HFFc6 (cell line): ENCODE data around the gene ALCAM. TPM values are rescaled to one million over a fixed set of nuclear protein-coding genes. Genes with fewer than 3 reads are reported as not detected.

Experiments used
- DNase-seq: peaks from one replicate; pipeline ENCODE4 v3.0.0-alpha.2; 2018
- H3K27ac Mint-ChIP-seq: 2 replicates; pipeline ENCODE4 v1.8.0; 2020; ENCODE audit warnings: mild to moderate bottlenecking, mixed read lengths
- H3K27me3 Mint-ChIP-seq: 2 replicates; pipeline ENCODE4 v1.8.0; 2021; ENCODE audit warnings: mild to moderate bottlenecking, moderate library complexity, mixed read lengths; ENCODE audit not compliant: insufficient read depth
- H3K36me3 Mint-ChIP-seq: 2 replicates; pipeline ENCODE4 v1.8.0; 2021; ENCODE audit warnings: low read depth, mixed read lengths
- H3K4me1 Mint-ChIP-seq: 2 replicates; pipeline ENCODE4 v1.8.0; 2020; ENCODE audit warnings: low read depth, mixed read lengths
- H3K4me3 Mint-ChIP-seq: 2 replicates; pipeline ENCODE4 v1.8.0; 2020; ENCODE audit warnings: mild to moderate bottlenecking, moderate library complexity, mixed read lengths
- H3K9me3 Mint-ChIP-seq: 2 replicates; pipeline ENCODE4 v1.8.0; 2020; ENCODE audit warnings: mild to moderate bottlenecking, mixed read lengths
- total RNA-seq, 6 experiments: library from RNA; stranded (reverse); fragmentation: NEBNext Ultra II Directional; extraction: Animal tissue kit (Norgen Biotek cat#: 25700); gene quantifications; 2 replicates in 1 of 6; 3 replicates in 5 of 6; pipeline ENCODE4 v1.2.3, GENCODE V29; 2021
- TF ChIP-seq, protein P1 (sequence below): fragments of 200-600 bp; sonication (generic); IDR thresholded peaks from 2 replicates; pipeline ENCODE4 v1.5.0; 2021; ENCODE audit warnings: antibody characterized with exemption, mild to moderate bottlenecking

ALCAM gene
- total RNA-seq, 6 experiments from 2014 or later, result 307 to 420 (median 361) TPM

GRCh38 chr3:105493305-105493892 lies 126.7 kb downstream of the ALCAM start:
- H3K4me3 Mint-ChIP-seq, result no peak overlapping the region
- H3K4me1 Mint-ChIP-seq, result peaks cover 50% of the 10 kb centered on the region

GRCh38 chr3:105495021-105495420 lies 128.3 kb downstream of the ALCAM start:
- DNase-seq, result peak; percentile 65
- H3K27ac Mint-ChIP-seq, result peak overlapping the region; percentile 70
- peaks cover 56% of the 10 kb centered on the region for H3K4me1 Mint-ChIP-seq
- peaks cover 2% of the 10 kb centered on the region; the same call in 1 of the 2 replicates for H3K27me3 Mint-ChIP-seq
- H3K4me3 Mint-ChIP-seq, result peak overlapping the region; percentile 11; the same call in 1 of the 2 replicates
- H3K9me3 Mint-ChIP-seq, result peaks cover 18% of the 10 kb centered on the region
- H3K36me3 Mint-ChIP-seq, result peaks cover 44% of the 10 kb centered on the region
- TF ChIP-seq, protein P1, sequence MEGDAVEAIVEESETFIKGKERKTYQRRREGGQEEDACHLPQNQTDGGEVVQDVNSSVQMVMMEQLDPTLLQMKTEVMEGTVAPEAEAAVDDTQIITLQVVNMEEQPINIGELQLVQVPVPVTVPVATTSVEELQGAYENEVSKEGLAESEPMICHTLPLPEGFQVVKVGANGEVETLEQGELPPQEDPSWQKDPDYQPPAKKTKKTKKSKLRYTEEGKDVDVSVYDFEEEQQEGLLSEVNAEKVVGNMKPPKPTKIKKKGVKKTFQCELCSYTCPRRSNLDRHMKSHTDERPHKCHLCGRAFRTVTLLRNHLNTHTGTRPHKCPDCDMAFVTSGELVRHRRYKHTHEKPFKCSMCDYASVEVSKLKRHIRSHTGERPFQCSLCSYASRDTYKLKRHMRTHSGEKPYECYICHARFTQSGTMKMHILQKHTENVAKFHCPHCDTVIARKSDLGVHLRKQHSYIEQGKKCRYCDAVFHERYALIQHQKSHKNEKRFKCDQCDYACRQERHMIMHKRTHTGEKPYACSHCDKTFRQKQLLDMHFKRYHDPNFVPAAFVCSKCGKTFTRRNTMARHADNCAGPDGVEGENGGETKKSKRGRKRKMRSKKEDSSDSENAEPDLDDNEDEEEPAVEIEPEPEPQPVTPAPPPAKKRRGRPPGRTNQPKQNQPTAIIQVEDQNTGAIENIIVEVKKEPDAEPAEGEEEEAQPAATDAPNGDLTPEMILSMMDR, result no peak

More at GRCh38 chr3:105493305-105493892, 126.7 kb downstream of the ALCAM start:
- Mint-ChIP-seq H3K27me3 (peaks cover 2% of the 10 kb centered on the region; the same call in 1 of the 2 replicates), H3K36me3 (peaks cover 56% of the 10 kb centered on the region), H3K27ac (no peak overlapping the region; the same call in 1 of the 2 replicates), H3K9me3 (peaks cover 21% of the 10 kb centered on the region)
- DNase-seq, result no peak
- TF ChIP-seq, protein P1, result no peak

DNA sequence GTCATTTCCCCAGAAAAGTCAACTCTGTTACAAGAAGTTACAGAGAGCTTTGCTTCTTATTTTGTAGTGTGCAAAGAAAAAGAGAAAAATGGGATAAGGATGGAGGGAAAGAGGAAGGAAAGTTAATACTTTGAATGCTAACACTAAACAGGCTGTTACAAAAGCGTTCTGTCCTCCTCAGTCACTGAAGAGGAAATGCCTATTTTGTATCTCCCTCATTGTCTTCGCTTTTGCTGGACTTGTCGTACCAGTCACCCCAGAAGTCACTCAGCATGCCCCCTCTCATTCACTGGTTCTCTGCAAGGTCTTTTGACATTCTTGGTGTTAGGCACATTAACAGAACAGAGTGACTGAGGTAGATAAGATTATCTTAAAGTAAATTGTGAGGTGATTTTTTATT lies 129.6 kb downstream of the ALCAM start:
- peaks cover 6% of the 10 kb centered on the region for H3K9me3 Mint-ChIP-seq
- peaks cover 2% of the 10 kb centered on the region; the same call in 1 of the 2 replicates for H3K27me3 Mint-ChIP-seq
- no peak overlapping the region for H3K4me3 Mint-ChIP-seq
- H3K27ac Mint-ChIP-seq, result no peak overlapping the region
- no peak for DNase-seq
- TF ChIP-seq, protein P1, result no peak
- H3K4me1 Mint-ChIP-seq, result peaks cover 61% of the 10 kb centered on the region
- H3K36me3 Mint-ChIP-seq, result peaks cover 31% of the 10 kb centered on the region

DNA sequence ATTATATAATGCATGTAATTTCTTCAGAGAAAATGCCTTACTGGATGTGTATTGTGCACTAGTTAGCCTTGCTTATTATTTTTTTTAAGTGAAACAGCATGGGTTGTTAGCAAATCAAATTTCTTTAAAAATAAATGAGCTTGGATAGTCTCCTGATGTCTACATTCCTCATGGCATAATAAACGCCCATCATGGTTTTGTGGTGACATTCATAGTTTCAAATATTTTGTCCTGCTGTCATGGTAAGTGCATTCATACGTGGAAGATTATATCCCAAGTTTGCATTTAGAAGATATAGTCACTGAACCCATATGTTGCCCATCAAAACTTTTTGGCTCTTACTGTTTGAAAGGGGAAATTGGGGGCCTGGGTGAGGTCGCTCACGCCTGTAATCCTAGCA lies 130.7 kb downstream of the ALCAM start:
- no peak overlapping the region for H3K4me3 Mint-ChIP-seq
- H3K36me3 Mint-ChIP-seq, result peaks cover 21% of the 10 kb centered on the region
- H3K27ac Mint-ChIP-seq, result no peak overlapping the region
- DNase-seq, result no peak
- H3K4me1 Mint-ChIP-seq, result peaks cover 61% of the 10 kb centered on the region
- peaks cover 2% of the 10 kb centered on the region; the same call in 1 of the 2 replicates for H3K27me3 Mint-ChIP-seq
- TF ChIP-seq, protein P1, result no peak
- H3K9me3 Mint-ChIP-seq, result no peaks in the 10 kb centered on the region

- TF ChIP-seq, protein P1, result no peak
- Mint-ChIP-seq H3K27ac (peak overlapping the region; percentile 30; the same call in 1 of the 2 replicates), H3K9me3 (no peaks in the 10 kb centered on the region), H3K36me3 (peaks cover 10% of the 10 kb centered on the region), H3K4me1 (peaks cover 69% of the 10 kb centered on the region), H3K27me3 (peaks cover 2% of the 10 kb centered on the region; the same call in 1 of the 2 replicates), H3K4me3 (no peak overlapping the region)
- no peak for DNase-seq
These were observed 133.3 kb downstream of the ALCAM start for GRCh38 chr3:105499961-105500360.
